H1 (cell line): ENCODE measurements around the gene GSE1. TPM values are rescaled to one million over a fixed set of nuclear protein-coding genes. Genes with fewer than 3 reads are reported as not detected.

Experiments
- ATF3 ChIP-seq: IDR thresholded peaks from 2 replicates; pipeline ENCODE4 v1.6.1; 2011; ENCODE audit warnings: low read depth, mild to moderate bottlenecking, low read length; ENCODE audit not compliant: insufficient read depth
- CBX8 ChIP-seq: fragments of 300-800, 300-1000 bp; sonication (generic); IDR thresholded peaks from 2 replicates; pipeline ENCODE4 v1.7.1; 2016; ENCODE audit warnings: low read depth, low read length, borderline replicate concordance
- CHD2 ChIP-seq: IDR thresholded peaks from 2 replicates; pipeline ENCODE4 v1.6.1; 2012; ENCODE audit warnings: low read length, improper control_type of control experiment
- CTBP2 ChIP-seq: IDR thresholded peaks from 2 replicates; pipeline ENCODE4 v1.7.0; 2011; ENCODE audit warnings: borderline replicate concordance, mild to moderate bottlenecking, moderate library complexity, mixed read lengths, low read length; ENCODE audit not compliant: insufficient read depth, insufficient read length
- EZH2 ChIP-seq: fragments of 200-600 bp; sonication (generic); IDR thresholded peaks from 2 replicates; pipeline ENCODE4 v1.7.1; 2012; ENCODE audit warnings: low read depth, mild to moderate bottlenecking, moderate library complexity, low read length, inconsistent platforms; ENCODE audit not compliant: severe bottlenecking
- HDAC6 ChIP-seq: IDR thresholded peaks from one replicate; pipeline ENCODE4 v1.7.1; 2012; ENCODE audit warnings: low read depth, mild to moderate bottlenecking, inconsistent platforms, low read length, moderate library complexity
- MAX ChIP-seq: IDR thresholded peaks from 2 replicates; pipeline ENCODE4 v1.6.1; 2012; ENCODE audit warnings: inconsistent platforms
- TAF7 ChIP-seq: optimal IDR thresholded peaks from 2 replicates; pipeline ENCODE3; 2011; ENCODE audit warnings: low read depth, mild to moderate bottlenecking, inconsistent platforms, low read length, moderate library complexity, borderline replicate concordance
- TBP ChIP-seq: IDR thresholded peaks from 2 replicates; pipeline ENCODE4 v1.6.1; 2011; ENCODE audit warnings: low read depth, low read length, improper control_type of control experiment
- polyA plus RNA-seq, 7 experiments: library from polyadenylated mRNA; depleted of rRNA in 3 of 7; stranded (reverse) in 5 of 7; unstranded in 2 of 7; fragments of >200 nt in 5 of 7; fragments of 200-250 nt in 2 of 7; gene quantifications; 1 replicate in 5 of 7; 2 replicates in 1 of 7; 4 replicates in 1 of 7; pipeline versions ENCODE4 v1.2.1 to v1.2.3, GENCODE V29; 2011 to 2013; ENCODE audit warnings: missing spikeins in 2 of 7, mixed read lengths in 2 of 7
- total RNA-seq: library from RNA; stranded (reverse); fragmentation: NEBNext Ultra II Directional; extraction: Animal tissue kit (Norgen Biotek cat#: 25700); gene quantifications from 2 replicates; pipeline ENCODE4 v1.2.1, GENCODE V29; 2021

Gene GSE1
- total and polyA plus RNA-seq, 2 of the 8 experiments (the other 6 are each of a cell fraction or from before 2014, with no cell fraction given): 26.0 to 65.6 TPM

- TF ChIP-seq CTBP2 (no peak), EZH2 (no peak), CHD2 (no peak), TAF7 (no peak), MAX (no peak), CBX8 (no peak), ATF3 (no peak), HDAC6 (no peak), TBP (no peak)
Measured at GRCh38 chr16:85628265-85628556, 15.1 kb downstream of the GSE1 start (continued).
